AG10803 (cell line): ENCODE measurements around the gene NCOA3.

Source experiments
- DNase-seq: peaks from one replicate; pipeline ENCODE4 v3.0.0; 2010; ENCODE audit warnings: low read depth
- H3K4me3 ChIP-seq: 2 replicates; pipeline ENCODE4 v1.5.1; 2011; ENCODE audit warnings: mild to moderate bottlenecking, low read length, control low read depth
- CTCF ChIP-seq: conservative IDR thresholded peaks from 2 replicates; pipeline ENCODE4 v1.5.1; 2011; ENCODE audit warnings: mild to moderate bottlenecking, low read length, control low read depth, inconsistent platforms

The NCOA3 gene

GRCh38 chr20:47667531-47668312, 166.0 kb downstream of the NCOA3 start:
- no peak for DNase-seq
- H3K4me3 ChIP-seq, result no peak overlapping the region
- TF ChIP-seq CTCF, result no peak

- DNase-seq, result no peak
- no peak for TF ChIP-seq CTCF
- no peak overlapping the region for H3K4me3 ChIP-seq
Measured at GRCh38 chr20:47668313-47669151, 166.8 kb downstream of the NCOA3 start.

GRCh38 chr20:47669152-47669425, 167.4 kb downstream of the NCOA3 start:
- no peak for TF ChIP-seq CTCF
- no peak for DNase-seq
- no peak overlapping the region for H3K4me3 ChIP-seq

- DNase-seq, result no peak
- no peak for TF ChIP-seq CTCF
- H3K4me3 ChIP-seq, result no peak overlapping the region
Measured at GRCh38 chr20:47669489-47669888, 167.8 kb downstream of the NCOA3 start.

GRCh38 chr20:47669927-47670890, 168.5 kb downstream of the NCOA3 start:
- DNase-seq, result no peak
- H3K4me3 ChIP-seq, result no peak overlapping the region

GRCh38 chr20:47670913-47671312, 169.2 kb downstream of the NCOA3 start:
- H3K4me3 ChIP-seq, result no peak overlapping the region
- no peak for DNase-seq
- no peak for TF ChIP-seq CTCF

More at GRCh38 chr20:47669927-47670890, 168.5 kb downstream of the NCOA3 start:
- TF ChIP-seq CTCF, result no peak
